Kidney (tissue), 14 donors: ENCODE data around the gene UBL5. TPM values are rescaled to one million over a fixed set of nuclear protein-coding genes. Genes with fewer than 3 reads are reported as not detected.

Experiments
- DNase-seq, 5 donors: peaks; one replicate each; pipeline ENCODE4 v3.0.0-alpha.2; 2013 to 2020
- FAIRE-seq: peaks from 2 replicates; lab custom pipeline; 2012; peaks lifted over from hg19 to GRCh38; lab: Jason Lieb, UNC
- H3K27ac ChIP-seq, 2 donors: one replicate each; pipeline ENCODE4 v1.7.0; 2013; ENCODE audit warnings: low read depth in 2 of 2, low read length in 2 of 2, inconsistent platforms in 1 of 2
- H3K27me3 ChIP-seq: one replicate; pipeline ENCODE4 v1.7.1; 2013; ENCODE audit warnings: low read length, inconsistent platforms; ENCODE audit not compliant: control insufficient read depth, insufficient read depth
- H3K36me3 ChIP-seq, 3 donors: one replicate each; pipeline versions ENCODE4 v1.7.0 to v1.7.1; 2013; ENCODE audit warnings: low read length in 3 of 3, control low read depth in 1 of 3, inconsistent platforms in 1 of 3; ENCODE audit not compliant: insufficient read depth in 3 of 3, control insufficient read depth in 2 of 3
- H3K4me1 ChIP-seq, 3 donors: one replicate each; pipeline versions ENCODE4 v1.7.0 to v1.7.1; 2013; ENCODE audit warnings: low read length in 3 of 3, inconsistent platforms in 1 of 3, low read depth in 1 of 3; ENCODE audit not compliant: control insufficient read depth in 2 of 3, insufficient read depth in 2 of 3
- H3K4me3 ChIP-seq, 3 donors: one replicate each; pipeline versions ENCODE4 v1.7.0 to v1.8.1; 2013; ENCODE audit warnings: low read length in 3 of 3, control low read depth in 1 of 3, inconsistent platforms in 1 of 3
- H3K9ac ChIP-seq, 3 donors: one replicate each; pipeline versions ENCODE4 v1.7.0 to v1.7.1; 2013; ENCODE audit warnings: low read length in 3 of 3, control low read depth in 1 of 3, inconsistent platforms in 1 of 3
- H3K9me3 ChIP-seq, 3 donors: one replicate each; pipeline versions ENCODE4 v1.7.0 to v1.7.1; 2013; ENCODE audit warnings: low read length in 3 of 3, control low read depth in 1 of 3, inconsistent platforms in 1 of 3; ENCODE audit not compliant: control insufficient read depth in 2 of 3, insufficient read depth in 1 of 3
- intact Hi-C: fragments of 100-400 bp; cut with DNase I; formaldehyde crosslinking; loops from one replicate; pipeline ENCODE4 v1.11.1; 2022
- polyA plus RNA-seq: library from polyadenylated mRNA; stranded (reverse); fragments of 350-450 nt; fragmentation: Illumina TruSeq; extraction: RNeasy Lipid Tissue Mini Kit (QIAGEN cat#74804); gene quantifications from one replicate; pipeline ENCODE4 v1.2.3, GENCODE V29; 2014; ENCODE audit warnings: low read depth, low replicate concordance; ENCODE audit not compliant: insufficient read depth
- total RNA-seq: library from RNA; stranded (reverse); fragmentation: NEBNext Ultra II Directional; extraction: Animal tissue kit (Norgen Biotek cat#: 25700); gene quantifications from one replicate; pipeline ENCODE4 v1.2.1, GENCODE V29; 2021
- TF ChIP-seq, protein P1 (sequence below): IDR thresholded peaks from 3 replicates; pipeline ENCODE4 v1.5.1; 2012; ENCODE audit warnings: mild to moderate bottlenecking, moderate library complexity, borderline replicate concordance; ENCODE audit not compliant: insufficient read depth; ENCODE audit errors: extremely low read depth
- donor health status: control.
- donor health status: control.
- donor health status: control.
- donor health status: control.
- donor health status: control.
- donor health status: DM: yes; HTN: yes; CAD: no.
- donor health status: Normal renal cell carcinoma (clear cell type).

UBL5 gene
- total and polyA plus RNA-seq, 2 donors from 2014 or later = 322 to 968 TPM

- Histone ChIP-seq H3K27ac (no peak overlapping the region), H3K9ac (no peak overlapping the region), H3K9me3 (no peaks in the 10 kb centered on the region), H3K4me3 (no peak overlapping the region), H3K27me3 (no peaks in the 10 kb centered on the region), H3K36me3 (no peaks in the 10 kb centered on the region), H3K4me1 (no peaks in the 10 kb centered on the region)
- FAIRE-seq (no peak), DNase-seq (no peak)
- TF ChIP-seq, protein P1, sequence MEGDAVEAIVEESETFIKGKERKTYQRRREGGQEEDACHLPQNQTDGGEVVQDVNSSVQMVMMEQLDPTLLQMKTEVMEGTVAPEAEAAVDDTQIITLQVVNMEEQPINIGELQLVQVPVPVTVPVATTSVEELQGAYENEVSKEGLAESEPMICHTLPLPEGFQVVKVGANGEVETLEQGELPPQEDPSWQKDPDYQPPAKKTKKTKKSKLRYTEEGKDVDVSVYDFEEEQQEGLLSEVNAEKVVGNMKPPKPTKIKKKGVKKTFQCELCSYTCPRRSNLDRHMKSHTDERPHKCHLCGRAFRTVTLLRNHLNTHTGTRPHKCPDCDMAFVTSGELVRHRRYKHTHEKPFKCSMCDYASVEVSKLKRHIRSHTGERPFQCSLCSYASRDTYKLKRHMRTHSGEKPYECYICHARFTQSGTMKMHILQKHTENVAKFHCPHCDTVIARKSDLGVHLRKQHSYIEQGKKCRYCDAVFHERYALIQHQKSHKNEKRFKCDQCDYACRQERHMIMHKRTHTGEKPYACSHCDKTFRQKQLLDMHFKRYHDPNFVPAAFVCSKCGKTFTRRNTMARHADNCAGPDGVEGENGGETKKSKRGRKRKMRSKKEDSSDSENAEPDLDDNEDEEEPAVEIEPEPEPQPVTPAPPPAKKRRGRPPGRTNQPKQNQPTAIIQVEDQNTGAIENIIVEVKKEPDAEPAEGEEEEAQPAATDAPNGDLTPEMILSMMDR = no peak
- intact Hi-C loops = no loop called here
Measured at GRCh38 chr19:9857920-9858746, 30.4 kb downstream of the UBL5 start.

DNA sequence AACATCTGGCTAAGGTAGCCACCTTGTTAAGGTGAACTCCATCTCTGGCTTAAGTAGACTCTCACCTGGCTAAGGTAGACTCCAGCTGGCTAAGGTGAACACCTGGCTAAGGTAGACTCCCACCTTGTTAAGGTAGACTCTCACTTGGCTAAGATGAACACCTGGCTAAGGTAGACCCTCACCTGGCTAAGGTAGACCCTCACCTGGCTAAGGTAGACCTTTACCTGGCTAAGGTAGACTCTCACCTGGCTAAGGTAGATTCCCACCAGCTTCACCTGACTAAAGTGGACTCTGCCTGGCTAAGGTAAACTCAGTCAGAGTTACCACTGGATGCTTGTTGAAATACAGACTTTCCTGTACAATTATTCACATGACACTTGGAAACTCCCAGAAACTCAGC lies 31.0 kb downstream of the UBL5 start:
- FAIRE-seq = no peak
- Histone ChIP-seq H3K4me3 (no peak overlapping the region), H3K27ac (no peak overlapping the region), H3K9ac (no peak overlapping the region), H3K27me3 (no peaks in the 10 kb centered on the region), H3K36me3 (no peaks in the 10 kb centered on the region), H3K9me3 (no peaks in the 10 kb centered on the region), H3K4me1 (no peaks in the 10 kb centered on the region)
- TF ChIP-seq, protein P1 = no peak
- DNase-seq = no peak
- intact Hi-C loops = no loop called here

DNA sequence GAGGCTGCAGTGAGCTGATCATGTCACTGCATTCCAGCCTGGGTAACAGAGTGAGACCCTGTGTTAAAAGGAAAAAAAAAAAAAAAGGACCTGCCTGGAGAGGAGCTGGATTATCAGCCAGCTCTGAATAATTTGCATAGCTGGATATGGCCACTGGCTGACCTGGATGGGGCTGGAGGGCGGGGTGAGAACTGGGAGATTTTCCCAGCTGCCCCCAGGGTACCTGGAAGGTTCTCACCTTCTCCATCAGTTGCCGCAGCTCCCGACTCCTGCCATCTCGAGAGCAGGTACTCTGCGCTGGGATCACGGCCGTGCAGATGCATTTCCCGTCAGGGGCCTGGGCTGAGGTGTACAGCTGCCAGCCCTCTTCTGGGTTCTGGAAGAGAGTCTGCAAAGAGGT lies 32.7 kb downstream of the UBL5 start:
- no peak overlapping the region for H3K9ac ChIP-seq
- intact Hi-C loops = no loop called here
- no peak overlapping the region for H3K27ac ChIP-seq
- DNase-seq (no peak), FAIRE-seq (no peak)
- no peaks in the 10 kb centered on the region for H3K36me3 ChIP-seq
- TF ChIP-seq, protein P1 = no peak
- H3K4me3 ChIP-seq = no peak overlapping the region
- no peaks in the 10 kb centered on the region for H3K27me3 ChIP-seq
- H3K9me3 ChIP-seq = no peaks in the 10 kb centered on the region
- H3K4me1 ChIP-seq = no peaks in the 10 kb centered on the region

DNA sequence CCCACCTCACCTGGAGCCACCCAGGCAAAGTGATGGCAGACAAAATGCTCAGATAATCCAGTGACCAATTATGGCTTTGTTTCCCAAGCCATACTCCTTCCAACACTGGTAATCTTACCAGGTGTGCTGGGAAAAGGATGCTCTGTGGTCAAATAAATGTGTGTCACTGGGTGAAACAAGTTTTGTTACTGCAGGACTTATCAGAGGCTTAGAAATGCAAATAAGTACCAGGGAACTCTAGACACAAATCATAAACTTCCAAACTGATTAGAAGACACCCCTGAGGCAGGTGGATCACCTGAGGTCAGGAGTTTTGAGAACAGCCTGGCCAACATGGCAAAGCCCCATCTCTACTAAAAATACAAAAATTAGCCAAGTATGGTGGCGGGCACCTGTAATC lies 33.8 kb downstream of the UBL5 start:
- Histone ChIP-seq H3K27ac (no peak overlapping the region), H3K36me3 (no peaks in the 10 kb centered on the region), H3K9me3 (no peaks in the 10 kb centered on the region), H3K4me1 (no peaks in the 10 kb centered on the region), H3K4me3 (no peak overlapping the region), H3K27me3 (no peaks in the 10 kb centered on the region), H3K9ac (no peak overlapping the region)
- intact Hi-C loops = no loop called here
- no peak for DNase-seq
- TF ChIP-seq, protein P1 = no peak
- FAIRE-seq = no peak
